Middle frontal gyrus (tissue), 1 donor: ENCODE measurements around the gene MEPCE.

Experiments
- DNase-seq: peaks from one replicate; pipeline ENCODE4 v3.0.0-alpha.2; 2015; ENCODE audit warnings: low spot score; ENCODE audit errors: extremely low spot score

The MEPCE gene

DNA sequence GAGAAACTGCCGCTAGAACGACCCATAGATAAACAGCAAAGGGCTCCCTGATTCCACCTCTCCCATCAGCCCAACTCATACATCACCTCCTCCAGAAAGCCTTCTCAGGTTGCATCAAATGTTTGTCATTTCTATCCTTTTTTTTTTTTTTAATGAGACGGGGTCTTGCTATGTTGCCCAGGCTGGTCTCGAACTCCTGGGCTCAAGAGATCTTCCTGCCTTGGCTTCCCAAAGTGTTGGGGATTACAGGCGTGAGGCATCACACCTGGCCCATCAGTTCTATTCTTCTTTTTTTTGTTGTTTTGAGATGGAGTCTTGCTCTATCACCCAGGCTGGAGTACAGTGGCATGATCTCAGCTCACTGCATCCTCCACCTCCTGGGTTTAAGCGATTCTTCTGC lies 27.4 kb downstream of the MEPCE start:
- no peak for DNase-seq

- no peak for DNase-seq
Measured at GRCh38 chr7:100464210-100464660, 34.6 kb downstream of the MEPCE start, which contains the start of gene SPACDR. Gene SPACDR, minus strand, starts transcription at chr7:100464260. Its CDS starts 235 bp downstream, at chr7:100464025.

DNA sequence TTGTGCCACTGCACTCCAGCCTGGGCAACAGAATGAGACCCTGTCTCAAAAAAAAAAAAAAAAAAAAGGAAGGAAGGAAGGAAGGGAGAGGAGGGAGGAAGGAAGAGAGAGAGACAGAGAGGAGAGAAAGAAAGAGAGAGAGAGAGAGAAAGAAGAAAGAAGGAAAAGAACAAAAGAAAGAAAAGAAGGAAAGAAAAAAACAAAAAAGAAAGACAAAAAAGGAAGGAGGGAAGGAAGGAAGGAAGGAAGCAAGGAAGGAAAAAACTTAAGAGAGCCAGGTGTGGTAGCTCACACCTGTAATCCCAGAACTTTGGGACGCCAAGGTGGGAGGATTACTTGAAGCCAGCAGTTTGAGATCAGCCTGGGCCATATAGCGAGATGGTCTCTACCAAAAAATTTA lies 35.2 kb downstream of the MEPCE start:
- no peak for DNase-seq

DNA sequence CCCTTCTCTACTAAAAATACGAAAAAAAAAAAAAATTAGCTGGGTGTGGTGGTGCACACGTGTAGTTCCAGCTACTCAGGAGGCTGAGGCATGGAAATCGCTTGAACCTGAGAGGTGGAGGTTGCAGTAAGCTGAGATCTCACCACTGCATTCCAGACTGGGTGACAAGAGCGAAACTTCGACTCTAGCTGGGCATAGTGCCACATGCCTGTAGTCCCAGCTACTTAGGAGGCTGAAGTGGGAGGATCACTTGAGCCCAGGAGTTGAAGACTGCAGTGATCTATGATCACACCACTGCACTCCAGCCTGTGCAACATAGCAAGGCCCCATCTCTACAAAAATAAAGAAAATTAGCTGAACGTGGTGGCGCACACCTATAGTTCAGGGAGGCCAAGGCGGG lies 35.7 kb downstream of the MEPCE start:
- no peak for DNase-seq

GRCh38 chr7:100465702-100466311 lies 36.2 kb downstream of the MEPCE start:
- peak; percentile 82 for DNase-seq

- no peak for DNase-seq
Measured at GRCh38 chr7:100466653-100467605, 37.3 kb downstream of the MEPCE start.

DNA sequence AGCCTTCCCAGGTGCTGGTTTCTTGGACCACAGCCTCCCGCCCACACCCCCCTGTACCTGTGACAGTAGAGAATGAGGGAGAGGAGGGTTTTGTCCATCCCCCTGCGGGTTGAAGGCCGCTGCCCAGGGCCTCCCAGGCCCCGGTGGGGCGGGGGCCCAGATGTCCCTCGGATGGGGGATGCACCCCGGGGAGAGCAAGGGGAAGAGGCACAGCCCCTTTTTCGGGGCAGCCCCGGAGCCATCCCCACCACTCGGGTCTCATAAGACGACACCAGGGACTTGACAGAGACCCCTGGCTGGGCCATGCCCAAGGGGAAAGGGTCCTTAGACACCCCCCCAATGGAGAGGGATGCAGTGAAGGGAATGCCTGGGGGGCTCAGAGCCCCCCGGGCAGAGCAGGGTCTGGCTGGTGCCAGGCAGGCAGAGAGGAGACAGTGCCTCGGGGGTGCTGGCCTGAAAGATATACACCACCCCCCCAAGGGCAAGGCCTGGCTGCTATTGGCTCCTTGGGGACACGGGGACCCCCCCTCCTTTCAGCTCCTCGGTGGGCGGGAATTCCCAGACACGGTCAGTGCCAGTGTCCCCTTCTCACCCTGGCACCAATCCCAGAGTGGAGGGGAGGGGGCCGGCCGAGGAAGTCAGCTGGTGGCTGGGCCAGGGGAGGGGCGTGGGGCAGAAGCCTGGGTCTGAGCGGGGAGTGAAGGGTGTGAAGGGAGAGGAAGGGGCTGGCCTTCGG lies 38.2 kb downstream of the MEPCE start:
- DNase-seq: peak; percentile 82

DNA sequence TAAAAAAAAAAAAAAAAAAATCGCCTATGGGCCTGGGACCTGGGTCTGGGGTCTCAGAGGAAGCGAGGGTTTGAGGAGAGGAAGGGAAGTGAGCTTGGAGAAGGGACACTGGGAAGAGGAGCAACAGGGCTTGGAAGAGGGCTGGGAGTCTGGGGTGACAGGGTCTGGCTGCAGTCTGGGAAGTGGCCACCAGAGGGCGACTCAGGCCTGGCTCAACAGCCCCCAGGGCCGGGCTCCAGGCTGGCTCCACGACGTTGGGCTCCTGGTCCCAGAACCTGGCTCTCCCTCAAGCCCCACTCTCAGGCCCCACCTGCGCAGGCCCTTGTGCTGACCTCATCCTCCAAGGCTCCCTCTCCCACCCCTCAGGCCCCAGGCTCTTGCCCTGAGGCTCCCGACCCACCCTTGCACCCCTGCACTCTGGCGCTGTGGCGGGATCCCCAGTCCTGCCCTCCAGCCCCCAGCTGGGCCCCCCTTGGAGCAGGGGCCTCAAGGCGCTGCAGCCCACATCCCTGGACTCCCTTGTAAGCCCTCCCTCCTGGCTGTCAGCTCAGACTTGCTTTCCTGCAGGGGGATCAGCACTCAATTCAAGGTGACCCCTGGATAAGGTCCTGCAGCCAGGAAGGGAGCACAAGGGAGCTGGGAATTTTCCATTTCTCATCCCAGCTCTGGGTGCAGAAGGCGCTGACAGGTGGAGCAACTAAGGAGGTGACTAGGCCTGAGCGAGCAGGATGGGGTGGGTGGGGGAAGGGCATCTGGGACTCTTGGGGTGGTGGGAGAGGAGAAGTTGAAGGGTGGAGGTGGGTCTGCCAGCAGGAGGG lies 39.8 kb downstream of the MEPCE start:
- DNase-seq: peak; percentile 67

- DNase-seq: no peak
Measured at GRCh38 chr7:100471021-100471420, 41.4 kb downstream of the MEPCE start.

- no peak for DNase-seq
Measured at GRCh38 chr7:100472121-100472851, 42.7 kb downstream of the MEPCE start.

- no peak for DNase-seq
Measured at GRCh38 chr7:100472854-100473499, 43.3 kb downstream of the MEPCE start.

GRCh38 chr7:100475549-100475948 lies 45.9 kb downstream of the MEPCE start:
- no peak for DNase-seq

DNA sequence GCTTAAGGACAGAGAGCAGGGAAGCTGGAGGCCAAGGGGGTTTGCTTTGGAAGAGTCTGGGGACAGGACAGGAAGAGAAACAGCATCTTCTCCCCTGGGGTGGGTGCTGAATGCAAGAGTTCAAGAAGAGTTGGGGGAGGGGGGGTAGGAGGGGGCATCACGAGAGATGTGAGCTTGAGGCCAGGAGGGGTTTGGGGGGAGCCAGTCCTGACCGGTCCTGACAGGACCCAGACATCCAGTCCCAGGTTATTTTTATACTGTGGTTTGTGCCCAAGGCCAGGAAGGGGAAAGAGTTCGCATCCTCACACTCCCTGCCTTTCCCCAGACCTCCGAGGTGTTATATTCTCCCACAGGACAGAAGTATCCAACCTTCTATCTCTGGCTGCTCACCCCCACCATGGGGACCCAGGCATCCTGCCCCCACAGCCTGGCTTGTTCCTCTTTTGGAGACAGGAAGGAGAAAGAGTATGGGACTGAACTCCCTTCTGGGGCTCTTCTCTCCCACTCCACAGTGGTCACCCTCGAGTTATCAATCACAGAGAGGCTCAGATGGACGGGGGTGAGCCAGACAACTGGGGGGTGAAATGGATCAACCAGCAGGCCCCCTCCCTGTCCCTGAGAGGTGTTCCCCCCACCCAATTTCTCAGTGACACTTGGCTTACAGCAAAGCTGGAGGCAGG lies 46.6 kb downstream of the MEPCE start:
- DNase-seq: no peak

GRCh38 chr7:100476903-100477870 lies 47.6 kb downstream of the MEPCE start:
- DNase-seq: no peak

DNA sequence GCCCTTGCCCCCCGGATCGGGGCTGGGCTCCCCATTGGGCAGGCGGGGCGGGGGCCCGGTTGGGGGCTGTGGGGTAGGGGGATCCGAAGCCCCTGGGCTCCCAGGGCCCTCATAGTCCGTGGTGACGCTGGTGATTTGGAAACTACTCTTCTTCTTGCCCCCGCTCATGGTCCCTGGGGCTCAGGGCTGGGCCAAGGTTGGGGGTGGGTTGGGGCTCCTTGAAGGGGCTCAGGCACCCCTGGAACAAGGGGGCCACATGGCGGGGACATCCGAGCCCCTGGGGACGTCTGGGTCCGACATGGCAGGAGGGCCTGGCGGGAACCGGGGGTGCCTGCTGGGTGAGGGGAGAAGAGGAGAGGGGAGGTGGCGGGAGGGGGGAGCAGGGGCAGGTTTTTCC lies 48.2 kb downstream of the MEPCE start:
- DNase-seq: no peak

GRCh38 chr7:100478958-100479660 lies 49.5 kb downstream of the MEPCE start, which contains the start of gene TSC22D4:
Gene TSC22D4, minus strand, starts transcription at chr7:100479214. Its CDS starts 1,176 bp downstream, at chr7:100478038.
- DNase-seq: peak; percentile 72

GRCh38 chr7:100481466-100481865 lies 51.8 kb downstream of the MEPCE start:
- DNase-seq: no peak
